H1 (cell line): ENCODE data around the gene LIPC. TPM values are rescaled to one million over a fixed set of nuclear protein-coding genes. Genes with fewer than 3 reads are reported as not detected.

ENCODE experiments used
- CTCF ChIA-PET: fragments of 300-600 bp; sonication (Branson Sonifier 250); formaldehyde crosslinking; loops from one replicate; lab custom pipeline; 2021; ENCODE audit not compliant: partially characterized antibody; lab: Charles Lee
- POLR2A ChIA-PET: fragments of 300-600 bp; sonication (Branson Sonifier 250); formaldehyde crosslinking; loops from one replicate; lab custom pipeline; 2021; ENCODE audit warnings: inconsistent platforms; ENCODE audit not compliant: partially characterized antibody; lab: Charles Lee
- DNase-seq, 2 experiments: peaks; one replicate each; pipeline versions ENCODE4 v3.0.0 to v3.0.0-alpha.2; 2010 to 2022; ENCODE audit warnings: low spot score in 2 of 2, low read depth in 1 of 2, mixed read lengths in 1 of 2
- FAIRE-seq: peaks from 2 replicates; lab custom pipeline; 2011; peaks lifted over from hg19 to GRCh38; lab: Jason Lieb, UNC
- H2AFZ ChIP-seq: 2 replicates; pipeline ENCODE4 v1.8.1; 2012; ENCODE audit warnings: low read length, inconsistent platforms
- H2AK5ac ChIP-seq: 2 replicates; pipeline ENCODE4 v1.6.1; 2013; ENCODE audit warnings: low read depth, low read length
- H2BK120ac ChIP-seq: replicated peaks from 2 replicates; pipeline ENCODE3; 2013; ENCODE audit warnings: low read depth, low read length, inconsistent platforms
- H2BK12ac ChIP-seq: 2 replicates; pipeline ENCODE4 v1.6.1; 2013; ENCODE audit warnings: low read depth, low read length
- H2BK15ac ChIP-seq: 2 replicates; pipeline ENCODE4 v1.6.1; 2013; ENCODE audit warnings: low read length
- H2BK20ac ChIP-seq: 2 replicates; pipeline ENCODE4 v1.6.1; 2013; ENCODE audit warnings: low read length
- H2BK5ac ChIP-seq: 2 replicates; pipeline ENCODE4 v1.6.1; 2013; ENCODE audit warnings: low read depth, low read length
- H3K14ac ChIP-seq: 2 replicates; pipeline ENCODE4 v1.6.1; 2013; ENCODE audit warnings: inconsistent platforms; ENCODE audit not compliant: insufficient read length
- H3K18ac ChIP-seq: 2 replicates; pipeline ENCODE4 v1.6.1; 2013; ENCODE audit warnings: low read length; ENCODE audit errors: extremely low read depth
- H3K23ac ChIP-seq: 2 replicates; pipeline ENCODE4 v1.6.1; 2013; ENCODE audit warnings: inconsistent platforms; ENCODE audit not compliant: insufficient read length
- H3K23me2 ChIP-seq: 2 replicates; pipeline ENCODE4 v1.6.1; 2013; ENCODE audit warnings: low read depth, low read length
- H3K27ac ChIP-seq: 2 replicates; pipeline ENCODE4 v1.6.1; 2011; ENCODE audit warnings: low read depth, low read length, inconsistent platforms
- H3K27me3 ChIP-seq, 4 experiments: replicated peaks in 1 of 4; 1 replicate in 1 of 4; 2 replicates in 3 of 4; pipeline versions ENCODE4 v1.6.1 to v1.8.1; 2011 to 2013; ENCODE audit warnings: low read length in 3 of 4, mild to moderate bottlenecking in 3 of 4, inconsistent platforms in 2 of 4, mixed read lengths in 2 of 4, moderate library complexity in 1 of 4; ENCODE audit not compliant: control insufficient read depth in 3 of 4, insufficient read depth in 3 of 4; ENCODE audit errors: extremely low read depth in 1 of 4
- H3K36me3 ChIP-seq, 4 experiments: 2 replicates each; pipeline versions ENCODE4 v1.6.1 to v1.8.1; 2011 to 2013; ENCODE audit warnings: mild to moderate bottlenecking in 4 of 4, low read length in 3 of 4, moderate library complexity in 2 of 4, control low read depth in 1 of 4, inconsistent platforms in 1 of 4; ENCODE audit not compliant: insufficient read depth in 4 of 4, control insufficient read depth in 2 of 4
- H3K4ac ChIP-seq: replicated peaks from 2 replicates; pipeline ENCODE3; 2013; ENCODE audit warnings: low read length, low read depth, mixed read lengths, inconsistent platforms; ENCODE audit not compliant: insufficient read length
- H3K4me1 ChIP-seq, 4 experiments: replicated peaks in 1 of 4; 1 replicate in 1 of 4; 2 replicates in 3 of 4; pipeline versions ENCODE4 v1.6.1 to v1.8.1; 2011 to 2013; ENCODE audit warnings: low read length in 3 of 4, inconsistent platforms in 2 of 4, mixed read lengths in 1 of 4; ENCODE audit not compliant: insufficient read depth in 4 of 4, control insufficient read depth in 3 of 4
- H3K4me2 ChIP-seq, 2 experiments: 2 replicates each; pipeline versions ENCODE4 v1.6.1 to v1.8.1; 2011 to 2013; ENCODE audit warnings: low read depth in 2 of 2, low read length in 2 of 2, control low read depth in 1 of 2, inconsistent platforms in 1 of 2, mild to moderate bottlenecking in 1 of 2; ENCODE audit not compliant: insufficient read depth in 1 of 2
- H3K4me3 ChIP-seq, 4 experiments: fragments of 200-600, 300-600 bp in 1 of 4; sonication (generic), shearing (Covaris generic), sonication (Bioruptor Twin) in 1 of 4; 2 replicates each; pipeline versions ENCODE4 v1.5.1 to v1.8.1; 2011 to 2016; ENCODE audit warnings: low read length in 4 of 4, low read depth in 3 of 4, control low read depth in 2 of 4, inconsistent platforms in 2 of 4, mild to moderate bottlenecking in 2 of 4, mixed read lengths in 1 of 4, moderate library complexity in 1 of 4; ENCODE audit not compliant: insufficient read depth in 2 of 4; ENCODE audit errors: extremely low read depth in 1 of 4
- H3K56ac ChIP-seq: replicated peaks from 2 replicates; pipeline ENCODE3; 2013; ENCODE audit warnings: low read depth, mild to moderate bottlenecking, mixed read lengths, low read length, inconsistent platforms; ENCODE audit not compliant: insufficient read length
- H3K79me1 ChIP-seq: 2 replicates; pipeline ENCODE4 v1.6.1; 2013; ENCODE audit warnings: low read depth, low read length, control low read depth
- H3K79me2 ChIP-seq, 2 experiments: 2 replicates each; pipeline versions ENCODE4 v1.6.1 to v1.8.1; 2012 to 2013; ENCODE audit warnings: low read length in 2 of 2, mild to moderate bottlenecking in 2 of 2, inconsistent platforms in 1 of 2; ENCODE audit not compliant: insufficient read depth in 2 of 2, control insufficient read depth in 1 of 2
- H3K9ac ChIP-seq, 4 experiments: replicated peaks in 1 of 4; 1 replicate in 1 of 4; 2 replicates in 3 of 4; pipeline versions ENCODE4 v1.6.1 to v1.8.1; 2011 to 2013; ENCODE audit warnings: low read depth in 3 of 4, low read length in 3 of 4, control low read depth in 2 of 4, mild to moderate bottlenecking in 2 of 4, moderate library complexity in 2 of 4, inconsistent platforms in 1 of 4; ENCODE audit errors: extremely low read depth in 1 of 4
- H3K9me3 ChIP-seq, 2 experiments: 2 replicates each; pipeline versions ENCODE4 v1.6.1 to v1.8.1; 2012 to 2013; ENCODE audit warnings: mild to moderate bottlenecking in 2 of 2, moderate library complexity in 2 of 2, control low read depth in 1 of 2, inconsistent platforms in 1 of 2, low read depth in 1 of 2, low read length in 1 of 2, mixed read lengths in 1 of 2; ENCODE audit not compliant: insufficient read depth in 2 of 2
- H4K20me1 ChIP-seq, 2 experiments: replicated peaks in 1 of 2; 2 replicates each; pipeline versions ENCODE3 to v1.8.1; 2011 to 2013; ENCODE audit warnings: inconsistent platforms in 2 of 2, low read length in 2 of 2, mild to moderate bottlenecking in 1 of 2; ENCODE audit not compliant: insufficient read depth in 2 of 2, control insufficient read depth in 1 of 2
- H4K5ac ChIP-seq: 2 replicates; pipeline ENCODE4 v1.6.1; 2013; ENCODE audit warnings: low read length, low read depth, mixed read lengths, inconsistent platforms; ENCODE audit not compliant: insufficient read length
- H4K8ac ChIP-seq: 2 replicates; pipeline ENCODE4 v1.8.0; 2013; ENCODE audit warnings: mild to moderate bottlenecking, moderate library complexity, low read length, inconsistent platforms; ENCODE audit not compliant: insufficient read depth; ENCODE audit errors: extremely low read depth
- H4K91ac ChIP-seq: replicated peaks from 2 replicates; pipeline ENCODE3; 2013; ENCODE audit warnings: low read length, mixed read lengths, inconsistent platforms; ENCODE audit not compliant: insufficient read length
- CEBPB ChIP-seq: IDR thresholded peaks from 2 replicates; pipeline ENCODE4 v1.6.1; 2012; ENCODE audit warnings: low read depth, low read length
- HDAC2 ChIP-seq, 2 experiments: fragments of 300-600 bp in 1 of 2; sonication (generic) in 1 of 2; IDR thresholded peaks; 2 replicates each; pipeline ENCODE4 v1.6.1; 2011 to 2012; ENCODE audit warnings: low read depth in 2 of 2, low read length in 2 of 2, mild to moderate bottlenecking in 2 of 2, moderate library complexity in 2 of 2, borderline replicate concordance in 1 of 2, inconsistent platforms in 1 of 2
- KDM4A ChIP-seq: IDR thresholded peaks from one replicate; pipeline ENCODE4 v1.7.1; 2012; ENCODE audit warnings: low read depth, mild to moderate bottlenecking, moderate library complexity, low read length, inconsistent platforms; ENCODE audit not compliant: severe bottlenecking
- POU5F1 ChIP-seq: IDR thresholded peaks from 2 replicates; pipeline ENCODE4 v1.6.1; 2011; ENCODE audit warnings: low read depth, mild to moderate bottlenecking, low read length, moderate library complexity
- WGBS, 2 experiments: shearing (Covaris generic) in 1 of 2; methylation state at CpG; one replicate each; pipeline versions ENCODE4 v1.1.6 to v1.1.7; 2013 to 2015; ENCODE audit warnings: low lambda C conversion rate in 2 of 2, mixed read lengths in 2 of 2, inconsistent platforms in 1 of 2, low coverage in 1 of 2, missing lambda C conversion rate in 1 of 2; ENCODE audit not compliant: insufficient replicate concordance in 2 of 2, insufficient coverage in 1 of 2, insufficient read length in 1 of 2; ENCODE audit errors: extremely low coverage in 1 of 2, missing lambda C conversion rate in 1 of 2; 5-methylcytosine and 5-hydroxymethylcytosine counted together
- polyA plus RNA-seq, 7 experiments: library from polyadenylated mRNA; depleted of rRNA in 3 of 7; stranded (reverse) in 5 of 7; unstranded in 2 of 7; fragments of >200 nt in 5 of 7; fragments of 200-250 nt in 2 of 7; gene quantifications; 1 replicate in 5 of 7; 2 replicates in 1 of 7; 4 replicates in 1 of 7; pipeline versions ENCODE4 v1.2.1 to v1.2.3, GENCODE V29; 2011 to 2013; ENCODE audit warnings: missing spikeins in 2 of 7, mixed read lengths in 2 of 7
- total RNA-seq: library from RNA; stranded (reverse); fragmentation: NEBNext Ultra II Directional; extraction: Animal tissue kit (Norgen Biotek cat#: 25700); gene quantifications from 2 replicates; pipeline ENCODE4 v1.2.1, GENCODE V29; 2021

LIPC gene
- total and polyA plus RNA-seq, 2 of the 8 experiments (the other 6 are each of a cell fraction or from before 2014, with no cell fraction given) = not detected

GRCh38 chr15:58438111-58438510 is 6.3 kb downstream of the LIPC start:
- POLR2A ChIA-PET = no interaction called here
- FAIRE-seq = no peak
- CTCF ChIA-PET = interaction anchor here (0.6 to 1.1 kb wide), 2 partner anchors 36 to 114 kb away, joined by 3 read pairs; no protein-coding TSS in a partner anchor
- no peak for TF ChIP-seq POU5F1
- no peak for TF ChIP-seq HDAC2 (IDR thresholded peaks at IDR 0.05; ENCODE audit: borderline replicate concordance in 1 of 2, low read depth in 2 of 2, low read length in 2 of 2)
- TF ChIP-seq CEBPB = no peak
- TF ChIP-seq KDM4A = no peak

More at GRCh38 chr15:58438111-58438510, 6.3 kb downstream of the LIPC start:
- H4K91ac ChIP-seq = no peak overlapping the region
- H4K8ac ChIP-seq = no peak overlapping the region
- H3K4me2 ChIP-seq = no peak overlapping the region
- H3K27me3 ChIP-seq = no peaks in the 10 kb centered on the region
- no peak overlapping the region for H3K23ac ChIP-seq
- H3K18ac ChIP-seq = no peak overlapping the region
- no peak overlapping the region for H2AFZ ChIP-seq
- no peaks in the 10 kb centered on the region for H4K20me1 ChIP-seq
- H3K14ac ChIP-seq = no peak overlapping the region
- H3K79me2 ChIP-seq = no peaks in the 10 kb centered on the region
- H3K23me2 ChIP-seq = no peaks in the 10 kb centered on the region
- no peaks in the 10 kb centered on the region for H3K79me1 ChIP-seq
- 85% methylated on average over 9 of the region's 9 CpGs; no CpG with 5 or more reads in 1 of the 2 experiments for WGBS, 2 experiments
- no peak overlapping the region for H2BK12ac ChIP-seq
- no peaks in the 10 kb centered on the region for H3K36me3 ChIP-seq
- H4K5ac ChIP-seq = no peak overlapping the region
- no peak overlapping the region for H3K4me3 ChIP-seq
- H3K56ac ChIP-seq = no peak overlapping the region
- no peak overlapping the region for H2BK20ac ChIP-seq
- DNase-seq = no peak
- H2BK5ac ChIP-seq = no peak overlapping the region
- H3K9me3 ChIP-seq = no peaks in the 10 kb centered on the region
- H2AK5ac ChIP-seq = no peak overlapping the region
- no peak overlapping the region for H2BK120ac ChIP-seq
- H3K4ac ChIP-seq = no peak overlapping the region
- no peak overlapping the region for H3K27ac ChIP-seq
- no peak overlapping the region for H2BK15ac ChIP-seq
- H3K4me1 ChIP-seq = peaks cover 5 to 16% (median 8%) of the 10 kb centered on the region in 4 experiments; a peak in 6 of 7 replicates
- no peak overlapping the region for H3K9ac ChIP-seq
